ENCODE results near the gene STXBP6. TPM values are rescaled to one million over a fixed set of nuclear protein-coding genes. Genes with fewer than 3 reads are reported as not detected.
"Not testable (repeated sequence)": the region's sequence is repeated elsewhere in the genome, so short reads cannot be mapped to it uniquely, and the experiment has no call there.

The STXBP6 gene
- total and polyA plus RNA-seq, 9 donors, result 17.5 to 33.5 (median 25.6) TPM

DNA sequence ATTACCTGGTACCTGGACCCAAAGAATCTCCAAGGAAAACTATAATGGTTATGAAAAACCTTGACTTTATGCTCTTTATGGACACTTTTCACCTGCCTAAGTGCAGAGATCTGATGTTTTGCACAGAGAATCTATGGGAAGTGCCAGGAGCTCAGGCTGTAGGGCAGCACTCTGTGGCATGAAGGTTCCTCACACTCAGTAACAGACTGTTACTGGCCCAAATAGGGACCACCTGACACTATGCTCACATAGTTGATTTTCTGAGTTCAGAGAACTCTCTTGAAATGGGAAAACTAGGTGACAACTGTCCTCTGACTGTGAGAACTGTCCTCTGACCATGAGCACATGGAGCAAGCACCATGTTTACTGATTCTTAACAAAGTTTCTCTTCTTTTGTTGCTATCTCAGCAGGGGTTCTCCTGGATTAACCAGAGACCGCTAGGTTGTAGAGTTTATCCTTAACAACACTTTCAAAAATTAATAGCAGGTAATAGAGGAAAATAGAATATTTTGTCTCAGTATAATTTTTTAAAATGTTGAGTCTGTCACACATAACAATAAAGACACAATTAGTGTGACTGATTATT, 101.6 kb downstream of the STXBP6 start:
- no peaks in the 10 kb centered on the region for H3K9me3 ChIP-seq (replicated peaks; ENCODE audit: control insufficient read depth, low read depth, low read length)
- H3K4me3 ChIP-seq (ENCODE audit: low read length), result no peak overlapping the region
- H3K36me3 ChIP-seq (ENCODE audit: control insufficient read depth, insufficient read depth, low read length), result no peaks in the 10 kb centered on the region
- WGBS (ENCODE audit: insufficient coverage), result no CpG with 5 or more reads among the region's 1 CpG
- no peak for DNase-seq
- H3K4me1 ChIP-seq (ENCODE audit: control insufficient read depth, insufficient read depth, low read length), result no peaks in the 10 kb centered on the region
- no peak overlapping the region for H3K27ac ChIP-seq (ENCODE audit: low read length)
- no peaks in the 10 kb centered on the region for H3K27me3 ChIP-seq (ENCODE audit: control insufficient read depth, insufficient read depth, low read length)

DNA sequence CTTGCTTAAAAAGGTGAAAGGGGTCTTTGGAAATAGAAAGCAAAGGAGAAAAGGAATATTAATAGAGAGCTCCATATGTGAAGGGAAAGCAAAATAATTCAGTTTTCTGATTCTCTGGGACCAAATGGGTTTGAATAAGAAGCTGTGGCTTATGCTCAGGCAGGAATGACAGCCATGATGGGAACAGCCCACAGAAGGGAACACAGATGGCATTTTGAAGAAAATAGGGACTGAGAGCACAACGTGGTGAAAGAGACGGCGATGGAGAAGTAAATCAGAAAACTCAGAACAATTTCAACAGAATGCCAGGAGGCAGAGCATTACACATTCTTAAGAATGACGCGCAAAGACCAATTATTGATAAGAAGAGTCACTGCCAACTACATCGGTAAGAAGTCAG, 102.8 kb downstream of the STXBP6 start:
- no CpG with 5 or more reads among the region's 6 CpGs for WGBS (ENCODE audit: insufficient coverage)

DNA sequence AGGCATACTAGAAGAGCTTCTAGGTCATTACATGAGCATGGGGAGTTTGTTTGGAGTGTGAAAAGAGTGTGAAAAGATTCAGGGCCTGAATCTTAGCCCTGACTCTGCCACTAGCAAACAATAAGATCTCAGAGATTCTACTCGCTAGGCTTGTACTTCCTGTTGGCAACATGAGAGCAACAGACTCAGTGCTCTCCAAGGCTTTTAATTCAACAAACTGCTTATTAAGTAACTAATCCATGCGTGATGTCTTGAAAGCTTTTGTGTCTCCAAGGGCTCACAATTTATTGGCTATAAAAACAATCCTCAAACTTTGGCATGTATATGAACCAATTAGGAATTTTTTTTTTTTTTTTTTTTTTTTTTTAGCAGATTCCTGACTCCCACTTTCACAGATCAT, 105.1 kb downstream of the STXBP6 start:
- H3K36me3 ChIP-seq (ENCODE audit: control insufficient read depth, insufficient read depth, low read length), result peaks cover 4% of the 10 kb centered on the region

More for the DNA sequence above, 102.8 kb downstream of the STXBP6 start:
- Histone ChIP-seq H3K4me3 (ENCODE audit: low read length) (no peak overlapping the region), H3K27me3 (ENCODE audit: control insufficient read depth, insufficient read depth, low read length) (no peaks in the 10 kb centered on the region), H3K4me1 (ENCODE audit: control insufficient read depth, insufficient read depth, low read length) (peaks cover 2% of the 10 kb centered on the region), H3K36me3 (ENCODE audit: control insufficient read depth, insufficient read depth, low read length) (no peaks in the 10 kb centered on the region), H3K9me3 (replicated peaks; ENCODE audit: control insufficient read depth, low read depth, low read length) (no peaks in the 10 kb centered on the region), H3K27ac (ENCODE audit: low read length) (no peak overlapping the region)
- DNase-seq, result no peak

DNA sequence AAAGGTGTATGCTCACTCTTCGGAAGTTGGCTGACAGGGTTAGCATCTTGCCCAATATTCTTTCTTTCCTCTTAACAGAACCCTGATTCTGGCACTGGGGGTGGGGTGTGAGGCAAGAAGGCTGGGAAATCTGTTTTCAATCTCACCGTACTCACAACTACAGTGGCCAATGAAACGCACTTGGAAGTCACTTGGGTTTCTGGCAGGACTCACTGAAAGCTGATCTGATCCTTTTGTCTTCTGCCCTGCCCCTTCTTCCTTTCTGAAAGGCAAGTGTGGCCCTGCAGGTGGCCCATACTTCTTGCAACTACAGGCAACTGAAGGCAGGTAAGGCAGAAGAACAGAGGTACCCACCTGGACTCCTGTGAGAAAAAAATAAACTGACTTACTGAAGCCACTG, 106.9 kb downstream of the STXBP6 start:
- peak; percentile 45 for DNase-seq
- Histone ChIP-seq H3K36me3 (ENCODE audit: control insufficient read depth, insufficient read depth, low read length) (peaks cover 4% of the 10 kb centered on the region), H3K27ac (ENCODE audit: low read length) (no peak overlapping the region), H3K27me3 (ENCODE audit: control insufficient read depth, insufficient read depth, low read length) (no peaks in the 10 kb centered on the region), H3K4me1 (ENCODE audit: control insufficient read depth, insufficient read depth, low read length) (peaks cover 2% of the 10 kb centered on the region), H3K4me3 (ENCODE audit: low read length) (no peak overlapping the region), H3K9me3 (replicated peaks; ENCODE audit: control insufficient read depth, low read depth, low read length) (no peaks in the 10 kb centered on the region)
- WGBS (ENCODE audit: insufficient coverage), result no CpG with 5 or more reads among the region's 3 CpGs

More for the DNA sequence above, 105.1 kb downstream of the STXBP6 start:
- WGBS (ENCODE audit: insufficient coverage), result no CpG with 5 or more reads among the region's 2 CpGs
- Histone ChIP-seq H3K4me1 (ENCODE audit: control insufficient read depth, insufficient read depth, low read length) (peaks cover 2% of the 10 kb centered on the region), H3K27ac (ENCODE audit: low read length) (no peak overlapping the region), H3K9me3 (replicated peaks; ENCODE audit: control insufficient read depth, low read depth, low read length) (no peaks in the 10 kb centered on the region), H3K27me3 (ENCODE audit: control insufficient read depth, insufficient read depth, low read length) (no peaks in the 10 kb centered on the region), H3K4me3 (ENCODE audit: low read length) (no peak overlapping the region)
- DNase-seq, result no peak

DNA sequence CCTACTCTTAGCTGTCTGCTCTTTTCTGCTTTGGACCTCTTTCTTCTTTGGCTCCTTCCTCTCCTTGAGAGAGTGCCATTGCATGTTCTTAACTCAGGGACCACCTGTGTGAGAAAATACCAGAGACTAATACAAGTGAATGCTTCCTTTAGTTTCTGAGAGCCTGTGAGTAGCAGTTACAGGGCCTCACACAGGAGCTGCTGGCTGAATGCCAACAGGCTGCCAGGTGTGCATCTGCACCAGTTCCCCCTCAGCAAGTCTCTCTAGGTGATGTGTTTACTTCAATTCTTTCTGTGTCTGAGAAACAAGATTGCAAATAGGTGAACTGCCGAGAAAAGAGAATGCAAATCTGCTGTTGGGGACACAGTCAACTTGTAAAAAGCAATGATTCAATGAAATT, 108.2 kb downstream of the STXBP6 start:
- H3K4me3 ChIP-seq (ENCODE audit: low read length), result no peak overlapping the region
- WGBS (ENCODE audit: insufficient coverage), result 83% methylated on average over 1 of the region's 1 CpG
- H3K4me1 ChIP-seq (ENCODE audit: control insufficient read depth, insufficient read depth, low read length), result peaks cover 2% of the 10 kb centered on the region
- no peaks in the 10 kb centered on the region for H3K9me3 ChIP-seq (replicated peaks; ENCODE audit: control insufficient read depth, low read depth, low read length)
- H3K27ac ChIP-seq (ENCODE audit: low read length), result no peak overlapping the region
- no peak for DNase-seq
- H3K36me3 ChIP-seq (ENCODE audit: control insufficient read depth, insufficient read depth, low read length), result peaks cover 4% of the 10 kb centered on the region
- H3K27me3 ChIP-seq (ENCODE audit: control insufficient read depth, insufficient read depth, low read length), result no peaks in the 10 kb centered on the region

DNA sequence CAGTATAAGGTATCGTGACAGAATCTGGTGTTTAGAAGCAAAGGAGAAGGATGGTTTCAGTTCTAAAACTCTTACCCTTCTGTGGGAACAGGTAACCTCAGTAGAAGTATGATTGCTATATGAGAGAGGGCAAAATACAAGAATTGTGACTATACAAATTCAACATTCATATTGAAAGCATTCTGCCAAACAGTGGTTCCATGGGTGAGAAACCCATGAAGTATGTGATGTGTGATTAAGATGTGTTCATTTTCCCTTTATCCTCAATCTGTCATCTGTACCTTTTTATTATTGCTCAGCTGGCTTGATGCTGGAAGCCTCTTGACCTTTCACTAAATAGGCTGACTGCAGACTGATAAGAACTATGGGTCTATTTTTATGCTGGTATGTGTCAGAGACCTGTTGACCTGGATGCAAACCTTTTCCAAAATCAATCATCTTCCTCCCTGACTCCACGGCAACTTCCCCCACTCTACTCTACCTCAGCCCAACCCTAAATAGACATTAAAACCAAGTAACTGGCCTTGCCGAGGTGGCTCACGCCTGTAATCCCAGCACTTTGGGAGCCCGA, 109.6 kb downstream of the STXBP6 start:
- Histone ChIP-seq H3K9me3 (replicated peaks; ENCODE audit: control insufficient read depth, low read depth, low read length) (no peaks in the 10 kb centered on the region), H3K36me3 (ENCODE audit: control insufficient read depth, insufficient read depth, low read length) (peaks cover 4% of the 10 kb centered on the region), H3K27me3 (ENCODE audit: control insufficient read depth, insufficient read depth, low read length) (no peaks in the 10 kb centered on the region), H3K4me1 (ENCODE audit: control insufficient read depth, insufficient read depth, low read length) (peaks cover 2% of the 10 kb centered on the region), H3K27ac (ENCODE audit: low read length) (no peak overlapping the region), H3K4me3 (ENCODE audit: low read length) (no peak overlapping the region)
- WGBS (ENCODE audit: insufficient coverage), result no CpG with 5 or more reads among the region's 5 CpGs
- DNase-seq, result no peak

DNA sequence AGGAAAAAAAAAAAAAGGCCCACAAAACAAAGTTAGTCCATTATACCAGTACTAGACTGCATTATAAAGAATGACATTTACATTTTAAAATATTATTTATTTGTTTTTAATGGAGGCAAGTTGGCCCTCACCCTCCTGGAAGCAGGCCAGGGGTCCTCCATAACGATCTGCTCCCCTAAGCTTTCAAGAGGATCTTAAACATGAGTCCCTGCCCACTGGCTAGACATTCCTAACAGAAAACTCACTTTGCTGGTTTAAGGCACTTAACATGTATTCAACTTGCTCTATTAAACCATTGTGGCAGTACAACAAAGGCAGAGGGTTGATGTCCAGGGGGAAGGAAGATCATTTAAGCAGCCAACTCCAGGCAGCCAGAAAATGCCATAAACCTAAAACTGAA, 111.4 kb downstream of the STXBP6 start:
- 17% methylated on average over 1 of the region's 1 CpG for WGBS (ENCODE audit: insufficient coverage)
- H3K4me1 ChIP-seq (ENCODE audit: control insufficient read depth, insufficient read depth, low read length), result peaks cover 2% of the 10 kb centered on the region
- H3K27ac ChIP-seq (ENCODE audit: low read length), result no peak overlapping the region
- DNase-seq, result no peak
- peaks cover 4% of the 10 kb centered on the region for H3K36me3 ChIP-seq (ENCODE audit: control insufficient read depth, insufficient read depth, low read length)
- H3K4me3 ChIP-seq (ENCODE audit: low read length), result no peak overlapping the region
- H3K9me3 ChIP-seq (replicated peaks; ENCODE audit: control insufficient read depth, low read depth, low read length), result no peaks in the 10 kb centered on the region
- H3K27me3 ChIP-seq (ENCODE audit: control insufficient read depth, insufficient read depth, low read length), result no peaks in the 10 kb centered on the region

DNA sequence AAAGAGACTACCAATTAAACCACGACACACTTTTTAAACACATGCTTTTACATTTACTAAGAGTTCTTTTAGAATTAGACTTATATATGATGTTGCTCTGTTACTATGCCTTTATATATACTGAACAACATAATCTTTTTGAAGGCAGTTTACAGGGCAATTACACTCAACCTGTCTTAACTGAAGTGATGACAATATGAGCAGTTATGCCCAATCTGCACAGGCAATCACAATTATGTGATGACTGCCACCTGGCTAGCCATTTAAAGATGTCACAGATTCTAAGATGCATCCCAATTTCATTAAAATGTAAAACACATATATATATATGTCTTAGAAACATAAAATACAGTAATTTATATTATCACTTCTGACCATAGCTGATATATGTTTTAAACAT, 112.6 kb downstream of the STXBP6 start:
- no peak overlapping the region for H3K27ac ChIP-seq (ENCODE audit: low read length)
- H3K4me3 ChIP-seq (ENCODE audit: low read length), result no peak overlapping the region
- H3K36me3 ChIP-seq (ENCODE audit: control insufficient read depth, insufficient read depth, low read length), result peaks cover 4% of the 10 kb centered on the region
- no peaks in the 10 kb centered on the region for H3K9me3 ChIP-seq (replicated peaks; ENCODE audit: control insufficient read depth, low read depth, low read length)
- no peaks in the 10 kb centered on the region for H3K27me3 ChIP-seq (ENCODE audit: control insufficient read depth, insufficient read depth, low read length)
- no peaks in the 10 kb centered on the region for H3K4me1 ChIP-seq (ENCODE audit: control insufficient read depth, insufficient read depth, low read length)
- DNase-seq, result no peak
- no CpG with 5 or more reads among the region's 1 CpG for WGBS (ENCODE audit: insufficient coverage)

DNA sequence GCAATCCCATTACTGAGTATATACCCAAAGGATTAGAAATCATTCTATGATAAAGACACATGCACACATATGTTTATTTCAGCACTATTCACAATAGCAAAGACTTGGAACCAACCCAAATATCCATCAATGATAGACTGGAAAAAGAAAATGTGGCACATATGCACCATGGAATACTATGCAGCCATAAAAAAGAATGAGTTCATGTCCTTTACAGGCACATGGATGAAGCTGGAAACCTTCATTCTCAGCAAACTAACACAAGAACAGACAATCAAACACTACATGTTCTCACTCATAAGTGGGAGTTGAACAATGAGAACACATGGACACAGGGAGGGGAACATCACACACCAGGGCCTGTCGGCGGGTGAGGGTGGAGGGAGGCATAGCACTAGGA, 113.2 kb downstream of the STXBP6 start:
- H3K4me3 ChIP-seq (ENCODE audit: low read length); H3K4me1 ChIP-seq (ENCODE audit: control insufficient read depth, insufficient read depth, low read length); H3K27ac ChIP-seq (ENCODE audit: low read length); H3K27me3 ChIP-seq (ENCODE audit: control insufficient read depth, insufficient read depth, low read length); DNase-seq; H3K9me3 ChIP-seq (replicated peaks; ENCODE audit: control insufficient read depth, low read depth, low read length); H3K36me3 ChIP-seq (ENCODE audit: control insufficient read depth, insufficient read depth, low read length): not testable (repeated sequence)
- no CpG with 5 or more reads among the region's 2 CpGs for WGBS (ENCODE audit: insufficient coverage)

DNA sequence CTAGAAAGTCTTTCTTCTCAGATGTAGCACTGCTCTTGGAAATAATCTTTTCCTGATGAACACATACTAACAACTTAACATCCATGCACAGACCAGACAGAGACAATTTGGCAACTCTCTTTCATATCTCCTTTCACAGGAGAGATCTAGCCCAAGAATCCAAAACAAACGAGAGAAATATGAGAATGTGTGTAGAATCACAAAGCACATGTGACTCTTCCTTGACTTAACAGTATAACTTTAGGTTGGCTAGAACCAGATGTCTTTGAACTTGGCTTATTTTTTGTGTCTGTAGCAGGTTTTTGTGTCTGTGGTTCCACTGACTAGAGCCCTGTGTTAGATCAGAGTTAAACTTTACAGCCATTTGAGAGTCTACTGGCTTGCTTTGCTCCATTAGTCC, 114.2 kb downstream of the STXBP6 start:
- DNase-seq, result no peak
- Histone ChIP-seq H3K36me3 (ENCODE audit: control insufficient read depth, insufficient read depth, low read length) (no peaks in the 10 kb centered on the region), H3K9me3 (replicated peaks; ENCODE audit: control insufficient read depth, low read depth, low read length) (no peaks in the 10 kb centered on the region), H3K4me1 (ENCODE audit: control insufficient read depth, insufficient read depth, low read length) (no peaks in the 10 kb centered on the region), H3K27ac (ENCODE audit: low read length) (no peak overlapping the region), H3K4me3 (ENCODE audit: low read length) (no peak overlapping the region), H3K27me3 (ENCODE audit: control insufficient read depth, insufficient read depth, low read length) (no peaks in the 10 kb centered on the region)
- no CpG with 5 or more reads among the region's 1 CpG for WGBS (ENCODE audit: insufficient coverage)

Data from muscle of leg (tissue), 11 donors.